Stimulated activated CD4-positive, alpha-beta T cell treated with anti-CD3 and anti-CD28 coated beads, Interleukin-1b, Interleukin-23, amount 100 ng/mL, for 48 hours (primary cell): ENCODE measurements around the gene KDM4D.
"Not testable (repeated sequence)": the region's sequence is repeated elsewhere in the genome, so short reads cannot be mapped to it uniquely, and the experiment has no call there.

Experiments
- DNase-seq: peaks from one replicate; pipeline ENCODE4 v3.0.0-alpha.2; 2020

The KDM4D gene

DNA sequence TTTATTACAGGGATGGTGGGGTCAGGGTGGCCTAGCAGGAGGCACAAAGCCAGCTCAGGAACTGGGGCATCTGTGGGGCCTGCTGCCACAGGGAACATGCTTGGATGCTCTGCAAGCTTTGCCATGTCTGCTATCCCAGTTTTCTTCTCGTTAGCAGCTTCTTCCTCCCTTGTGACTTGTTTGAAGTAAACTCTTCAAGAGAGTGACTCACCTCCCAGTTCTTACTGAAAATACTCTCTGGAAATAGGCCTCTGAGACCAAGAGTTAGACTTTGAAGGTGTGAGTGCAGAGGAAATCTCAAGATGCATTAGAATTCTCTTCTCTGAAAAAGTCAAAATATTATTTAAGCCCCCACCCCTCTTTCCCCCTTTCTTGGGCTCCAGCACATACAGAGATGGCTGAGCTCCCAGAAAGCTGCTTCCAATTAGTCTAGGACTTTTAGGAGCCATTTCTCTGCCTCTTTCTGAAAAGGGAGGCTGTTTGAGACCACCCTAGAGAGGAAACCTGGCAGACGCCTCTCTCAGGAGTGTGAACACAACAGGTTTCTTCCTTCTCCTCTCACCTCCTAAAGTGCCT lies 15.3 kb upstream of the KDM4D start:
- no peak for DNase-seq

- no peak for DNase-seq
These were observed 14.3 kb upstream of the KDM4D start for GRCh38 chr11:94959179-94959578.

DNA sequence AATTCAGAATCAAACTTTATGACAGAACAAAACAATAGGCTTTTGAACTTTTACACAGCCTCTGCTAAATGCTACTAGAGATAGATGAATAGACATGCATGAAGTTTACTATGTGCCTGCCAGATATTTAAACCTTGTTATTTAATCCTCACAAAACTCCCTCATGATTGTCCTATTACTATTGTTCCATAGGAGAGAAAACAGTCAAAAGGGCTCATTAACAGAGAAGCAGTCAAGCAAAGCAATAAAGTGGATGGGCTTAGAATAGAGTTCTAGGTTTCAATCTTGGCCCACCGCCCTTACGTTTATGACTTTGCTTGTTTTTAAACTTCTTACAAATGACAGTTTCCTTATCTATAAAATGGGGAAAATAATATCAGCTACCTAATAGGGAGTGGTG lies 13.0 kb upstream of the KDM4D start:
- no peak for DNase-seq

DNA sequence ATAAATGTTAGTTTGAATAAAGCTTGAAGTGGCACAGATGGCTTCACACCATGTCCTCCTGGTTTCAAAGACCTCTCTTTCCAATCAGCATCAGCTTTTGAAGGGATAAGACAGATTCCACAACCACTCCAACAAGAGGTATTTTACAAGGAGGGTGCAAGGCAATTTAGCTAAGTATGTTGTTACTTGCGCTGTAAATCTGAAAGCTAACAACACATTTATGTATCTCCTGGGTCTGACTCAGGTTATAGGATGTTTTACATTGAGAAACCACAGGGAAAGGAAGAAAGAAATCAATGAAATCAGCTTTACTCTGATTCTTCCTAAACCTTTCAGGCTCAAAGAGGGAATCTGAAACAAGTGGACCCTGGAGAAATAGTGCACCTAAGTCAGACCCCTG lies 12.3 kb upstream of the KDM4D start:
- DNase-seq = no peak

DNA sequence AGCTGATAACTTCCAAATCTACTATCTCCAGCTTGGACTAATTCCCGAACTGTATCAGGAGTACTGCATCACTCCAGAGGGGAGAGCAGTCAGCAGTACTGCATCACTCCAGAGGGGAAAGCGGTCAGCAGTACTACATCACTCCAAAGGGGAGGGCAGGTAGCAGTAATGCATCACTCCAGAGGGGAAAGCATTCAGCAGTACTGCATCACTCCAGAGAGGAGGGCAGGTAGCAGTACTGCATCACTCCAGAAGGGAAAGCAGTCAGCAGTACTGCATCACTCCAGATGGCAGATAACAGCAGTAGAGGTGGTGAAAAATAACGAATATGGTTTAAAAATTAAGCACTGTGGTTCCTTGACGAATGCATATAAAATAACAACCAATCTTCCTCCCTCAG lies 8.6 kb upstream of the KDM4D start:
- no peak for DNase-seq

GRCh38 chr11:94968334-94968958 lies 5.1 kb upstream of the KDM4D start:
- DNase-seq = no peak

GRCh38 chr11:94972700-94973098 lies 810 bp upstream of the KDM4D start:
- DNase-seq = no peak

DNA sequence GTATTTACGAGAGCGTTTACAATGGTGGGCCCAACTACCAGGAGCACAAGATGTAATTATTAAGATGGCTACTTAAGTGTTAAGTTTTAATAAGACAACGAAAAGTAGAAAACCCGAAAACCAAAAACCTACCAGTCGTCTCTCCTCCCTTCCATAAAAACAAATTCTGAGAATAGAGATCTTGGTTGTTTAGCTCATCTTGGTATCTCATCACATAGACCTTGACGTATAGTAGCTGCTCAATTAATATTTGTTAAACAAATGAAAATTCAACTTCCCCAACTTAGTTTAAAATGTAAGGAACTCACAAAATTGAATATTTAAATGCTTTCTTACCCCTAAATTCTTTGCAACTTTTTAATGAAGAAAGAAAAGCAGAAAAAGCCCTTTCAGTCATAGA lies 669 bp downstream of the KDM4D start:
- no peak for DNase-seq

- DNase-seq = no peak
These were observed 2.1 kb downstream of the KDM4D start for GRCh38 chr11:94975599-94975998.

DNA sequence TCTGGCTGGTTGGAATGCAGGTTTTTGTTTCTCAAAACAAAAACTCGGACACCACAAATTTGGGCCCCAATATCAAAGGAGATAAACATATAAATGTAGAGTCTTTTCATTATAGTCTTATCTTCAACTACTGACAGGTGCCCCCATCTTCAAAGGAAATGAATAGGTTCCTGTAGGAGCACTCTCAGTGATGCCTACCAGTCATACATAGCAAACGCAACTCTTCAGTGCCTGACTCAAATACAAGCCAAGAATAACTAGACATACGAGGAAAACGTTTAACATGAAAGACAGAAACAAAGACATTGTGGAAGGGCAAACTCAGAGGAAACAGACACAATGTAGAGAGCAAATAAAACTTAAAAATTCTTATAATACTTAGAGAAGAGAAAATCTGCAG lies 13.9 kb downstream of the KDM4D start:
- DNase-seq = no peak

- DNase-seq = no peak
These were observed 15.2 kb downstream of the KDM4D start for GRCh38 chr11:94988748-94989147.

GRCh38 chr11:94993400-94993943 lies 20.0 kb downstream of the KDM4D start:
- DNase-seq = no peak

DNA sequence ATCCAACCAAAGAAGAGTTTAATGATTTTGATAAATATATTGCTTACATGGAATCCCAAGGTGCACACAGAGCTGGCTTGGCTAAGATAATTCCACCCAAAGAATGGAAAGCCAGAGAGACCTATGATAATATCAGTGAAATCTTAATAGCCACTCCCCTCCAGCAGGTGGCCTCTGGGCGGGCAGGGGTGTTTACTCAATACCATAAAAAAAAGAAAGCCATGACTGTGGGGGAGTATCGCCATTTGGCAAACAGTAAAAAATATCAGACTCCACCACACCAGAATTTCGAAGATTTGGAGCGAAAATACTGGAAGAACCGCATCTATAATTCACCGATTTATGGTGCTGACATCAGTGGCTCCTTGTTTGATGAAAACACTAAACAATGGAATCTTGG lies 23.9 kb downstream of the KDM4D start:
- DNase-seq = no peak

DNA sequence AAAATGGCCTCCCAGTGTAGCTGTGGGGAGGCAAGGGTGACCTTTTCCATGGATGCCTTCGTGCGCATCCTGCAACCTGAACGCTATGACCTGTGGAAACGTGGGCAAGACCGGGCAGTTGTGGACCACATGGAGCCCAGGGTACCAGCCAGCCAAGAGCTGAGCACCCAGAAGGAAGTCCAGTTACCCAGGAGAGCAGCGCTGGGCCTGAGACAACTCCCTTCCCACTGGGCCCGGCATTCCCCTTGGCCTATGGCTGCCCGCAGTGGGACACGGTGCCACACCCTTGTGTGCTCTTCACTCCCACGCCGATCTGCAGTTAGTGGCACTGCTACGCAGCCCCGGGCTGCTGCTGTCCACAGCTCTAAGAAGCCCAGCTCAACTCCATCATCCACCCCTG lies 24.8 kb downstream of the KDM4D start:
- DNase-seq = no peak

- no peak for DNase-seq
These were observed 30.2 kb downstream of the KDM4D start for GRCh38 chr11:95003716-95004115.

DNA sequence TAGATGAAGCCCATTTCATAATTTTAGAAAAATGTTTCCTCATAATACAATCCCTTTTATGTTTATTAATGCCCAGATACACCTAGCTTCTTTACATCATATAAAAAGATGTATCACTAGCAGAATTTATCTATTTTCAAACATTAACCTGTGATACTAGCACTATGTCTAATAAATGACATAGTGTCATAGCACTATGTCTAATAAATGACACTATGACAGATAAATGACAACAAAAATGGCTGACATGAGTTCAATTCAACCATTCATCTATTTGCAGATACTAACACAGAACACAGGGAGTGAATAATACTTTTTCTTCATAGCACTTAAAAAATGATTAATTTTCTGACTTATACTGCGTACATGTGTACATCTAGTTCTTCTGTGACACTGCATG lies 32.1 kb downstream of the KDM4D start:
- no peak for DNase-seq

DNA sequence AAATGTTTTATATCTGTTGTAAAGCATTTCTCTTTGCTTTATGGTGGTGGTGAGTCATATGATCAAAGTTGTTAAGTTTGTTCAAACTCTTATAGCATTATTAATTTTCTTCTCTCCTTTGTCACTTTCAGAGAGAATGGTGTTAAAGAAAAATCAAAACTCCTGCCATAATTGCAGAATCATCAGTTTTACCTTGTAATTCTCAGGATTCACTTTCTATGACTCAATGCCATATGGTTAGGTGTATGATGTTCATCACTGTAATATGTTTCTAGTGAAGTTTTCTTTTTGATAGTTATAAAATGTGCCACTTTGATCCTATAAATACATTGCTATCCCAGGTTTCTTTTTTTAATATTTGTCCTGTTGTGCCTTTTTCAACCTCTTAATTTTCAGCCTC lies 37.9 kb downstream of the KDM4D start:
- no peak for DNase-seq

- DNase-seq = no peak
These were observed 40.8 kb downstream of the KDM4D start for GRCh38 chr11:95014184-95014821.

GRCh38 chr11:95016139-95016538 lies 42.6 kb downstream of the KDM4D start:
- no peak for DNase-seq

GRCh38 chr11:95021468-95021867 lies 48.0 kb downstream of the KDM4D start:
- DNase-seq = not testable (repeated sequence)

DNA sequence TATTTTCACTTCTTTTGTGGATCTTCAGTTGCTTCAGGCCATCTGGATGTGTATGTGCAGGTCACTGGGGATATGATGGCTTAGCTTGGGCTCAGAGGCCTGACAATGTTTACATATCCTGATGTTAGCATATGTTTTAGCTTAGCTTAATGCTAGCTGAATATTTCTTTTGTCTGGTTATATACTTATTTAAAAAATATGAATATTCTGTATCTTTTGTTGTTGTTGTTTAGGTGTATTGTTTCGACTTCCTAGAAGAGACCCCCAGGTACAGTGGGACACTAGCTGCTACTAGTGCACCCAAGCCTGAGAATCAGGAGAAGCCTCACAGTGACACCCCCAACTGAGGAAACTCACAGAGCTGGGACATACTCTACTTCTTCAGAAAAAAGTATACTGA lies 51.4 kb downstream of the KDM4D start, which contains the start of gene KDM4E:
TSS of gene KDM4E (plus strand) at position 301 of the 400 bp plus-strand sequence. CDS start 300 bp downstream, outside the sequence.
- DNase-seq = no peak

- not testable (repeated sequence) for DNase-seq
These were observed 52.1 kb downstream of the KDM4D start for GRCh38 chr11:95025594-95025993.

DNA sequence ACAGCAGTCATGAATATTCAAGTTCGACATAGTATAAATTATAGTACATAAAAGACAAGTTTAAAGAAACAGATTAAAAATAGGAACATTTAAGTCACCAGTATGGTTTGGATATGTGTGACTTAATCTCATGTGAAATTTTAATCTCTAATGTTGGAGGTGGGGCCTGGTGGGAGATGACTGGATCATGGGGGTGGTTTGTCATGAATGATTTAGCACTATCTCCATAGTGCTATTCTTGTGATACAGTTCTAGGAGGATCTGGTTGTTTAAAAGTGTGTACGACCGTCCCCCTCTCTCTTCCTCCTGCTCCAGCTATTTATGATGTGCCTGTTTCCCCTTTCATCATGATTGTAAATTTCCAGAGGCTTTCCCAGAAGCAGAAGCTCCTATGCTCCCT lies 54.8 kb downstream of the KDM4D start:
- DNase-seq = no peak

GRCh38 chr11:95033051-95033450 lies 59.5 kb downstream of the KDM4D start:
- no peak for DNase-seq
